Sigmoid colon (tissue), 3 donors: Measurements from ENCODE around the gene UBE3C.

Source experiments
- CTCF ChIP-seq, 4 experiments: fragments of 450-650 bp in 3 of 4; fragments of 200-600 bp in 1 of 4; IDR thresholded peaks; one replicate each; pipeline ENCODE4 v1.5.1; 2016 to 2019; ENCODE audit warnings: antibody characterized with exemption in 4 of 4, mild to moderate bottlenecking in 3 of 4, moderate library complexity in 2 of 4
- POLR2A ChIP-seq, 2 donors: fragments of 450-650 bp; IDR thresholded peaks; one replicate each; pipeline ENCODE4 v1.6.1; 2016; ENCODE audit warnings: antibody characterized with exemption in 2 of 2, mild to moderate bottlenecking in 2 of 2, moderate library complexity in 2 of 2

- TF ChIP-seq CTCF (IDR thresholded peaks at IDR 0.05) (no peak), POLR2A (IDR thresholded peaks at IDR 0.05) (no peak)
Observed at GRCh38 chr7:157141525-157142060, 2.9 kb downstream of the UBE3C start.
